HPDE6-E6E7 (cell line): ENCODE data around the gene TCHHL1.
"Not testable (repeated sequence)": the region's sequence is repeated elsewhere in the genome, so short reads cannot be mapped to it uniquely, and the experiment has no call there.

Experiments used
- DNase-seq: peaks from one replicate; pipeline ENCODE4 v3.0.0; 2011; ENCODE audit warnings: missing footprints; ENCODE audit errors: extremely low spot score

TCHHL1 gene

DNA sequence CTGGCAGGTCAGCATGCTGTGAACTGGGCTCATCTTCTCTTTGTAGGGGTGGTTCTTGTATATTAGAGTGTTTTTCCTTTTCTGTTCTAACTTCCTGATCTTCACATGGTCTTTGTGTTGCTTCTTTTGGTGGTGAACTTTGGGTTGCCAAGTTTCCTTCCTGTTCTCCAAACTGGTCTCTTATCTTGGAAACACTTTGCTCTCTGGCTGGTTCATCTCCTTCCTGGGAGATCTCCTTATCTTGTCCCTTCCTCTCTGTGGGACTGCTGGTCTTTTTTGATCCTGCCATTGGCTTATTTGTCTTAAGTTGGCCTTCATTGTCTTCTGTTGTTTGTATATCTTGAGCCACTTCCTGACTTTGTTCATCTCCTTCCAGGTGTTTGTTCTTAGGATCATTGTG is 2.1 kb downstream of the TCHHL1 start:
- no peak for DNase-seq

DNA sequence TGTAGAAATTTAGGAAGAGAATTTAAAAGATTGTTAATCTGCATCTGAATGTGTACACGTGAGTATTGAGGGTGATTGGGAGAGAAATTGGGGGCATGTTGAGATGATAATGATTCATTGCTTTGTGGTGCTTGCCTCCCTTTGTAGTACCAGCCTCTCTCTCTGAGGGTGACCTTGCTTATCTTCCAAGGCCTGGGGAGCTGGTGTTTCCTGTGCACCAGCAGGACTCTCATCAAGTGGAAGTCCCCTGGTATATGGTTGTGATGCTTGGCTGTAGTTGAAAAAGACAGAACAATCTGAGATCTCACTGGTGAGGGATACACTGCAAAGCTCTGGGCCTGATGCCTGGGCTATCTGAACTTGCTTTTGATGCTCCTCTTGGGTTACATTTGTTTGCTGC is 4.0 kb downstream of the TCHHL1 start:
- DNase-seq, result no peak

GRCh38 chr1:152081026-152081425 is 7.8 kb downstream of the TCHHL1 start:
- not testable (repeated sequence) for DNase-seq

GRCh38 chr1:152080494-152080893 is 8.4 kb downstream of the TCHHL1 start:
- DNase-seq, result not testable (repeated sequence)

GRCh38 chr1:152078831-152079441 is 9.9 kb downstream of the TCHHL1 start:
- DNase-seq, result no peak

- no peak for DNase-seq
These were observed 16.6 kb downstream of the TCHHL1 start for GRCh38 chr1:152072311-152072710.

DNA sequence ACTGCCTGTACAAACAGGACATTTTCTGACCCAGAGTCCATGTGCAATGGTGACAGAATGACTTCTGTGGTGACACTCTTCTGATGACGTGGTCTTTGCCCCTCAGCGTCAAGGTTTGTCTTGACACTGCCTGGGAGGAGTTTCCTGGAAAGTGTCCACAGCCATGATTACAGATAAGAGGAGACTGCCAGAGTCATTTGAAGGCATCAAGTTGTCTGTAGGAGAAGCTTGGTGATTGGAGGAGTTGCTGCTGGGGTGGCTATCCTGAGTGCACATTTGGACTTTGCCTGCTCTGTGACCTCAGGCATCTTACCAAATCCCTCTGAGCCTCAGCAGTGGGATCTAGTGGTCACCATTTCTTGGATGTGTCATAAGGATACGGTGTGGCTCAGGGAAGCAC is 17.7 kb downstream of the TCHHL1 start:
- DNase-seq, result no peak

DNA sequence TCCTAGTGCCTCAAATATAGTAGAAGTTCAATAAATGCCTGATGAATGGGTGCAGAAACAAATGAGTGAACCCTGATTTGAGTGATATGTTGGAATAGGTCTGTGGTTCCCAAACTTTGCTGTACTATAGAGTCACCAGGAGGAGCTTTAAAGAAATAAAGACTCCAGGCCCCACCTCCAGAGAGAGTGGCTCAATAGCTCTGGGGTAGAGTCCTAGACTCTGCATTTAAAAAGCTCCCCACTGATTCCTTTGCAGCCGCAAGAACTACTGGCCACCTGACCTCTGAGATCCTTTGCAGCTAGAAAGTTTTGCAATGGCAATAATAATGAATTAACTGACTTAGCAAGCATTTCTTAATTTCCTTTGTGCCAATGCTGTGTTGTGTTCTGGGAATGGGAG is 20.9 kb downstream of the TCHHL1 start:
- no peak for DNase-seq

DNA sequence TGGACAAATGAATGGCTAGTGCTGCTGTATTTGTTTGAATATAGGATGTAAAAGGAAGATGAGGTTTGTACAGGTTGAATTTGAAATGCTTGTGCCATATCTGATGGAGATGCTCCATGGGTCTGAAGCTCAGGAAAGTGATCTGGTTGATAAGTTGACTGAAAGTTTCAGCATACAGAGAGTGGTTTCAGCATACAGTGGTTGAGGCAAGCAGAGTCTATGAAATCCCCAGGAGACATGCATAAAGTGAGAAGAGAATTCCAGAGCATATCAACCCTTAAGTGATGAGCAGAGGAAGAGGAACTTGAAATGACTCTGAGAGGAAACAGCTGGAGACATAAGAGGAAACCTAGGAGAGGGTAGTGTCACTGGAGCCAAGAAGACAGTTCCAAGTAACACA is 21.7 kb downstream of the TCHHL1 start:
- no peak for DNase-seq

DNA sequence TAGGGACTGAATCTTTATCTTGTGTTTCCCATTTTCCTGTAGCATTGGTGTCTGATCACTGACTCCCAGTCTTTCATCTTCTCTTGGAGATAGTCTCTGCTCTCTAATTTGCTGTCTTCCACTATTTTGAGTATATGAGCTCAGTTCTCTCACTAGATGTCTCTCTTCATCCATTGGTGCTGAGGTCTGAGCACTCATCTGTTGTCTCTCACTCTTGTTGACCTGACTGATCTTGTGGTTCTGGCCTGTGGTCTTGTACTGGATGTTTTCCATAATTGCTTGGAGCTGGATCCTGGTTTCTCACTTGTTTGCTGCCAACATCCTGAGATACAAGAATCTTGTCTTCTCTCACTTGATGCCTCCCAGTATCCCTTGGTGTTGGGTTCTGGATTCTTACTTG is 26.9 kb downstream of the TCHHL1 start:
- DNase-seq, result no peak

- DNase-seq, result no peak
These were observed 35.5 kb downstream of the TCHHL1 start for GRCh38 chr1:152053375-152053774.

GRCh38 chr1:152052606-152053005 is 36.3 kb downstream of the TCHHL1 start:
- peak; percentile 79 for DNase-seq

GRCh38 chr1:152050886-152051675 is 37.8 kb downstream of the TCHHL1 start:
- peak; percentile 65 for DNase-seq

- no peak for DNase-seq
These were observed 39.4 kb downstream of the TCHHL1 start for GRCh38 chr1:152049291-152050083.

DNA sequence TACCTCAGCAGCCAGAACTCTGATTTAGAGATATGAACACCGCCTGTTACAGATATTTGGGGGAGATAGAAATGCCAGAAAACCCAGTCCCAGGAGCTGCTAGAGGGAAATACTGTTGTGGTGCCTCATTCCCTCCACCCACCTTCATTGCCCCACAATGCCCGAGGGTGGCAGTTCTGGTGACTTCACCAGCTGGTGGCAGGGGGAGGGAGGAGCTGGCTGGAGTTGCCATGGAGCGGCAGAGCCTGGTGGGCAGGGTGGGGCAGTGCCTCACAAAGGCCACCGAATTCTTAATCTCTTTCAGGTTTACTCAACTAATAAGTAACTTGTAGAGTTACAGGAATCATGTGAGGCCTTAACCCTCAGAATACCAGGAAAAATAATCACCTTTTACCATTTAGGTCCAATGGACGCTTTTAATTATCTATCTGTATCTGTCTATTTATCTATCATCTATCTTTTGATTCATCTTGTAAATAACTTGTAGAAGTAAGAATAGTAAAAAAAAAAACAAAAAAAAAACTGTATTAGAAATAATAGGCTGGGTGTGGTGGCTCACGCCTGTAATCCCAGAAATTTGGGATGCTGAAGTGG is 40.4 kb downstream of the TCHHL1 start:
- DNase-seq, result peak; percentile 80

- peak; percentile 87 for DNase-seq
These were observed 41.0 kb downstream of the TCHHL1 start for GRCh38 chr1:152047730-152048415.

DNA sequence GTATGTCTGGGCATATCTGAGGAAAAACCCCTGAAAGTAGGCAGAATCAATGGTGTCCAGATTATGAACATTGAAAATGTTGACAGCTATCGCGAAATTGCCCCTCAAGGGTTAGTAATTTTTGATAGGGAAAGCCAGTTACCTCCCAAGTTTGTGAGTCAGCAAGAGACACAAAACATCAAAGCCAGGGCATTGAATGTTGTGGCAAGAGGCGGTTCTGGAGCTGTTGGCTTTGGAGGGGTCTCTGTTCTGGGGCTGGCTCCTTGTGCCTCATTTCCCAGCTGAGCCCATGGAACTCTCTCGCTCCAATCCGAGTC is 41.5 kb downstream of the TCHHL1 start:
- DNase-seq, result no peak

GRCh38 chr1:152044386-152044785 is 44.5 kb downstream of the TCHHL1 start:
- DNase-seq, result no peak

DNA sequence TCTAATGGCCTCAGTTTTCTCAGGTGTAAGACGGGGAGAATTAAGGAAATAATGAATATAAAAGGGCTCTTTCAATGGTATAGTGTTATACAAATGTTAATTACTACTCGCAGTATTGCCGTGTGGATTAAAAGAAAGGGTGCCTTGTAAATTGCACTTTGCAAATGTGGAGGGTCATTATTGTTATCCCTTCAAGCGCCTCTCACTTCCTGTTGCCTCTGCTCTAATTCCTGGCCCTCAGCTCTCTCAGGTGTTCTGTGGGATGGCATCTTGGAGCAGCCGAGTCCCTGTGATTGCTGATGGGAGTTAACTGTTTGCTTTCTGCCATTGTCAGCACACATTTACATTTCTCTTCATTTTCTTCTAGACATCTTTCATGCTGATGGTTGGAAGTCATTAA is 45.0 kb downstream of the TCHHL1 start:
- DNase-seq, result no peak

DNA sequence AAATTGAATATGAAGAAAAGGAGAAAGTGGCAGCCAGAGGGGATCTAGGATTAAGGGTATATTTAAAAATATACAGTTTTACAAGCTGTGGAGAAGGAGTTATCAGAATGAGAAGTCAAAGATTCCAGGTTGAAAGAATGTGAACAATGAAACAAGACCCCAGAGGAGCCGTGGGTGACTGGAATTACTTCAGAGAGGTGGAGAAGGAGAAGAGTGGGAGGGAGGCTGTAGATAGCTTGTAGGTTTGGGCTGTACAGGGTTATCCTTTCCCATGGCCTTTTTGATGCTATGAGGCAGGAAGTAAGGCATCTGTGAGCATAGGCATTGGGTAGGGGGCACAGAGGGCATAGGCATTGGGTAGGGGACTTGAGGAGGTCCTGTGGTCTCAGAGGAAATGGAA is 46.8 kb downstream of the TCHHL1 start:
- no peak for DNase-seq

GRCh38 chr1:152039886-152040285 is 49.0 kb downstream of the TCHHL1 start:
- no peak for DNase-seq

GRCh38 chr1:152039461-152039860 is 49.4 kb downstream of the TCHHL1 start:
- no peak for DNase-seq
